ENCODE results near the gene USP34.

The USP34 gene

GRCh38 chr2:61433606-61434005 lies 37.3 kb downstream of the USP34 start:
- H3K4me3 ChIP-seq (ENCODE audit: low read length): no peak overlapping the region
- TF ChIP-seq, protein P1, sequence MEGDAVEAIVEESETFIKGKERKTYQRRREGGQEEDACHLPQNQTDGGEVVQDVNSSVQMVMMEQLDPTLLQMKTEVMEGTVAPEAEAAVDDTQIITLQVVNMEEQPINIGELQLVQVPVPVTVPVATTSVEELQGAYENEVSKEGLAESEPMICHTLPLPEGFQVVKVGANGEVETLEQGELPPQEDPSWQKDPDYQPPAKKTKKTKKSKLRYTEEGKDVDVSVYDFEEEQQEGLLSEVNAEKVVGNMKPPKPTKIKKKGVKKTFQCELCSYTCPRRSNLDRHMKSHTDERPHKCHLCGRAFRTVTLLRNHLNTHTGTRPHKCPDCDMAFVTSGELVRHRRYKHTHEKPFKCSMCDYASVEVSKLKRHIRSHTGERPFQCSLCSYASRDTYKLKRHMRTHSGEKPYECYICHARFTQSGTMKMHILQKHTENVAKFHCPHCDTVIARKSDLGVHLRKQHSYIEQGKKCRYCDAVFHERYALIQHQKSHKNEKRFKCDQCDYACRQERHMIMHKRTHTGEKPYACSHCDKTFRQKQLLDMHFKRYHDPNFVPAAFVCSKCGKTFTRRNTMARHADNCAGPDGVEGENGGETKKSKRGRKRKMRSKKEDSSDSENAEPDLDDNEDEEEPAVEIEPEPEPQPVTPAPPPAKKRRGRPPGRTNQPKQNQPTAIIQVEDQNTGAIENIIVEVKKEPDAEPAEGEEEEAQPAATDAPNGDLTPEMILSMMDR (conservative IDR thresholded peaks at IDR 0.05; ENCODE audit: low read length): no peak
- no peak for DNase-seq (ENCODE audit: low read depth)

DNA sequence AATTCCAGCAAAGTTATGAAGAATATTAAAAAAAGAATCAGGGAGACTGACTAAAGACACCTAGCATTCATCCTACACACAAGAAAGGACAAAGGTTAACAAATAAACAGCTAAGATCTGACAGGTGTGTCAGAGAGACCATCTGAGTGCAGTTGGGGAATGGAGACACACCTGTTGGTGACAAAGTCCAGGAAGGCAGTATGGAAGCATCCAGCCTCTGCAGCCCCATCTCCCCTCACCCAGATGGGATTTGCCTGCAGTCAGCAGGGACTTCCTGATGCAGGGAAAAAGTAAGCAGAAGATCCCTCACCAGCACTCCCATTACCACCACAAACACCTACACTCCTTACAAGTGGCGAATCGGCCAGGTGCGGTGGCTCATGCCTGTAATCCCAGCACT lies 37.9 kb downstream of the USP34 start:
- TF ChIP-seq, protein P1 (conservative IDR thresholded peaks at IDR 0.05; ENCODE audit: low read length): no peak
- DNase-seq (ENCODE audit: low read depth): no peak
- no peak overlapping the region for H3K4me3 ChIP-seq (ENCODE audit: low read length)

GRCh38 chr2:61431345-61431744 lies 39.5 kb downstream of the USP34 start:
- no peak for DNase-seq (ENCODE audit: low read depth)
- TF ChIP-seq, protein P1 (conservative IDR thresholded peaks at IDR 0.05; ENCODE audit: low read length): no peak

GRCh38 chr2:61426267-61426897 lies 44.5 kb downstream of the USP34 start:
- H3K4me3 ChIP-seq (ENCODE audit: low read length): no peak overlapping the region
- TF ChIP-seq, protein P1 (conservative IDR thresholded peaks at IDR 0.05; ENCODE audit: low read length): peak; percentile 42
- DNase-seq (ENCODE audit: low read depth): no peak

More at GRCh38 chr2:61431345-61431744, 39.5 kb downstream of the USP34 start:
- no peak overlapping the region for H3K4me3 ChIP-seq (ENCODE audit: low read length)

DNA sequence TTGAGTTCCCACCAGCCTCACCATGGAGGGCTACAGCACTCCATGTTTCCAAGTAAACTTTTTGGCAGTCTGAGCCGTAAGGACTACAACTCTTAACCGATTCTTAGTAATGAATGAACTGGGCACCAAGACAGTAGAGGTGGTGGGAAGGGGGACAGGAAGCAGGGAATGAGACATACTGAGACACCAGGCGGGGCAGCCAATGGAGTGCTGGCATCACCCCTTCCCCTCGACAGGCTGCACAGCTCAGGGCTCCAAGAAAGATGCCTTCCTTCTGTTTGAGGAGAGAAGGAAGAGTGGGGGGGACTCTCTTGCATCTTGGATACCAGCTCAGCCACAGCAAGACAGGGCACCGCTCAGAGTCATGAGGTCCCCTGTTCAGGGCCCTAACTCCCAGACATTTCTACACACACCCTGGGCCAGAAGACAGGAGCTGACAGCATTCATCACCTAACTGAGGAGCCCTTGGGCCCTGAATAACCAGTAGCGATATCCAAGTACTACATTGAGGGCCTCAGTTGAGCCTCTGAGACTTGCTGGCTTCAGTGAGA lies 45.2 kb downstream of the USP34 start:
- no peak overlapping the region for H3K4me3 ChIP-seq (ENCODE audit: low read length)
- TF ChIP-seq, protein P1 (conservative IDR thresholded peaks at IDR 0.05; ENCODE audit: low read length): no peak
- no peak for DNase-seq (ENCODE audit: low read depth)

DNA sequence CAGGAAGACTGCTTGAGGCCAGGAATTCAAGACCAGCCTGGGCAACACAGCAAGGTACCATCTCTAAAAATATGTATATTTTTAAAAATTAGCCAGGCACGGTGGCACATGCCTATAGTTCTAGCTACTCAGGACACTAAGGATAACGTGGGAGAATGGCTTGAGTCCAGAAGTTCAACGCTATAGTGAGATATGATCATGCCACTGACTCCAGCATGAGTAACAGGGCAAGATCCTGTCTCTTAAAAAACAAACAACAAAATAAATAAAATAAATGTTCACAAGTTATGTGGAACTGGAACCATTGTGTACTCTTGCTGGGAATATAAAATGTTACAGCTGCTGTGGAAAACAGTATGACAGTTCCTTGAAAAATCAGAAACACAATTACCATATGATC lies 47.2 kb downstream of the USP34 start:
- DNase-seq (ENCODE audit: low read depth): no peak
- H3K4me3 ChIP-seq (ENCODE audit: low read length): no peak overlapping the region
- TF ChIP-seq, protein P1 (conservative IDR thresholded peaks at IDR 0.05; ENCODE audit: low read length): no peak

DNA sequence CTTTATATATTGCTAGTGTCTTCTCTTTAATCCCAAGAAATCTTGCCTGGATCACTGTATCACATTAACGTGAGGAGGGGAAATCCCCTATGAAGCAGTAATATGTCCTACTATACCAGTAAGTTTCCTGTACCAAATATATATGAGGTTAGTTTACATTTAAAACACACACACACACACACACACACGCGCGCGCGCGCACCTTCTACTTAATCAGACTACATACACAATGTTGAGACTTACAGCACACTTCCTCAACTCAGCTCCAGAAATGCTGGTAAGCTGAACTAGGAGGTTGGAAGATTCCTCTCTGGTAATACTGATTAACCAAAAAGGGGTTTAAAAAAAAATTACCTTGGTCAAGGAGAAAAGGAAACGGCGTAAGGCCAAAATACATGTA lies 49.3 kb downstream of the USP34 start:
- no peak for DNase-seq (ENCODE audit: low read depth)
- H3K4me3 ChIP-seq (ENCODE audit: low read length): no peak overlapping the region
- TF ChIP-seq, protein P1 (conservative IDR thresholded peaks at IDR 0.05; ENCODE audit: low read length): no peak
